GM12892 (cell line): Measurements from ENCODE around the gene POLD3.

Source experiments
- POLR2A ChIP-seq: IDR thresholded peaks from 2 replicates; pipeline ENCODE4 v1.6.1; 2011; ENCODE audit warnings: low read depth, low read length, control low read depth
- POLR2AphosphoS5 ChIP-seq: IDR thresholded peaks from 2 replicates; pipeline ENCODE4 v1.6.1; 2011; ENCODE audit warnings: low read depth, low read length, control low read depth
- TAF1 ChIP-seq: IDR thresholded peaks from 2 replicates; pipeline ENCODE4 v1.6.1; 2011; ENCODE audit warnings: low read depth, mild to moderate bottlenecking, control low read depth, low read length, borderline replicate concordance

- no peak for TF ChIP-seq POLR2A
- TF ChIP-seq POLR2AphosphoS5 = no peak
- no peak for TF ChIP-seq TAF1
Observed at GRCh38 chr11:74683279-74683871, 91.0 kb downstream of the POLD3 start.
